SK-N-SH treated with all-trans-retinoic acid at 6 μM for 48 hours (cell line): Measurements from ENCODE around the gene FKBP2.

Source experiments
- CSDC2 ChIP-seq: fragments of 250-450 bp; sonication (Bioruptor Pico); IDR thresholded peaks from 2 replicates; pipeline ENCODE4 v1.5.0; 2020; ENCODE audit warnings: mild to moderate bottlenecking, moderate library complexity
- ISL1 ChIP-seq: fragments of 250-450 bp; sonication (Bioruptor Pico); IDR thresholded peaks from 2 replicates; pipeline ENCODE4 v2.1.2; 2022; ENCODE audit warnings: mild to moderate bottlenecking, moderate library complexity
- OSR1 ChIP-seq: fragments of 250-450 bp; sonication (Bioruptor Pico); IDR thresholded peaks from 2 replicates; pipeline ENCODE4 v1.8.0; 2022; ENCODE audit warnings: moderate library complexity, mild to moderate bottlenecking, inconsistent platforms
- TCF4 ChIP-seq: fragments of 250-450 bp; sonication (Bioruptor Pico); IDR thresholded peaks from 2 replicates; pipeline ENCODE4 v1.8.0; 2021; ENCODE audit warnings: mild to moderate bottlenecking, moderate library complexity, borderline replicate concordance
- TOX ChIP-seq: fragments of 250-450 bp; sonication (Bioruptor Pico); IDR thresholded peaks from 2 replicates; pipeline ENCODE4 v1.8.0; 2021; ENCODE audit warnings: mild to moderate bottlenecking, moderate library complexity, borderline replicate concordance
- ZC3H10 ChIP-seq: fragments of 250-450 bp; sonication (Bioruptor Pico); IDR thresholded peaks from 2 replicates; pipeline ENCODE4 v1.5.1; 2021; ENCODE audit warnings: mild to moderate bottlenecking, moderate library complexity
- ZFP3 ChIP-seq: fragments of 250-450 bp; sonication (Bioruptor Pico); IDR thresholded peaks from 2 replicates; pipeline ENCODE4 v1.5.0; 2020; ENCODE audit warnings: mild to moderate bottlenecking, moderate library complexity
- ZFP30 ChIP-seq: fragments of 450-650 bp; formaldehyde crosslinking; IDR thresholded peaks from 2 replicates; pipeline ENCODE4 v1.5.0; 2022; ENCODE audit warnings: mild to moderate bottlenecking, moderate library complexity
- ZNF565 ChIP-seq: fragments of 450-650 bp; formaldehyde crosslinking; conservative IDR thresholded peaks from 2 replicates; pipeline ENCODE4 v1.5.0; 2020; ENCODE audit warnings: low read depth, mild to moderate bottlenecking, moderate library complexity
- ZNF70 ChIP-seq: fragments of 450-650 bp; formaldehyde crosslinking; IDR thresholded peaks from 2 replicates; pipeline ENCODE4 v1.5.0; 2020; ENCODE audit warnings: mild to moderate bottlenecking, moderate library complexity
- TF ChIP-seq, protein P1 (sequence below): fragments of 250-450 bp; sonication (Bioruptor Pico); IDR thresholded peaks from 2 replicates; pipeline ENCODE4 v1.8.0; 2020; ENCODE audit warnings: mild to moderate bottlenecking, moderate library complexity, borderline replicate concordance
- TF ChIP-seq, protein P2 (sequence below): fragments of 250-450 bp; sonication (Bioruptor Pico); IDR thresholded peaks from 2 replicates; pipeline ENCODE4 v1.8.0; 2021; ENCODE audit warnings: low read depth, mild to moderate bottlenecking, moderate library complexity, borderline replicate concordance
- TF ChIP-seq, protein P3 (sequence below): fragments of 250-450 bp; sonication (Bioruptor Pico); IDR thresholded peaks from 2 replicates; pipeline ENCODE4 v1.5.1; 2020; ENCODE audit warnings: low read depth, mild to moderate bottlenecking, moderate library complexity

DNA sequence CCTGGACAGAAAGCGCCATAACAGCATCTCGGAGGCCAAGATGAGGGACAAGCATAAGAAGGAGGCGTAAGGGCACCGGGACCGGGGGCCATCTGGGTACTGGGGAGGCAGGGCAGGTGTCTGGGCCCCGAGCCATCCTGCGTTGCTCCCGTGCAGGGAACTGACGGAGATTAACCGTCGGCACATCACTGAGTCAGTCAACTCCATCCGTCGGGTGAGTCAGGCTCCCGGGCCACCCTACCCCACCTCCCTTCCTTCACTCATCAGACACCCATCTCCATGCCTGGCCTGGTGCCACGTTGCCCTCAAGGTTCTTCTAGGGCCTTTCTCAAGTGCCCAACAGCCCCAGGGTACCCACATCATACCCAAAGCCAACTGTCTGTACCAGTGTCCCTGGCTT lies 25.4 kb downstream of the FKBP2 start:
- TF ChIP-seq ZFP3 (no peak), ZFP30 (CRISPR knock-in tag) (no peak), ZNF70 (CRISPR knock-in tag) (no peak), TCF4 (no peak), ZNF565 (no peak), TOX (CRISPR knock-in tag) (no peak), CSDC2 (no peak), OSR1 (CRISPR knock-in tag) (no peak), ISL1 (CRISPR knock-in tag) (no peak), ZC3H10 (no peak)
- TF ChIP-seq, protein P1, sequence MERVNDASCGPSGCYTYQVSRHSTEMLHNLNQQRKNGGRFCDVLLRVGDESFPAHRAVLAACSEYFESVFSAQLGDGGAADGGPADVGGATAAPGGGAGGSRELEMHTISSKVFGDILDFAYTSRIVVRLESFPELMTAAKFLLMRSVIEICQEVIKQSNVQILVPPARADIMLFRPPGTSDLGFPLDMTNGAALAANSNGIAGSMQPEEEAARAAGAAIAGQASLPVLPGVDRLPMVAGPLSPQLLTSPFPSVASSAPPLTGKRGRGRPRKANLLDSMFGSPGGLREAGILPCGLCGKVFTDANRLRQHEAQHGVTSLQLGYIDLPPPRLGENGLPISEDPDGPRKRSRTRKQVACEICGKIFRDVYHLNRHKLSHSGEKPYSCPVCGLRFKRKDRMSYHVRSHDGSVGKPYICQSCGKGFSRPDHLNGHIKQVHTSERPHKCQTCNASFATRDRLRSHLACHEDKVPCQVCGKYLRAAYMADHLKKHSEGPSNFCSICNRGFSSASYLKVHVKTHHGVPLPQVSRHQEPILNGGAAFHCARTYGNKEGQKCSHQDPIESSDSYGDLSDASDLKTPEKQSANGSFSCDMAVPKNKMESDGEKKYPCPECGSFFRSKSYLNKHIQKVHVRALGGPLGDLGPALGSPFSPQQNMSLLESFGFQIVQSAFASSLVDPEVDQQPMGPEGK (CRISPR knock-in tag) = no peak
- TF ChIP-seq, protein P2, sequence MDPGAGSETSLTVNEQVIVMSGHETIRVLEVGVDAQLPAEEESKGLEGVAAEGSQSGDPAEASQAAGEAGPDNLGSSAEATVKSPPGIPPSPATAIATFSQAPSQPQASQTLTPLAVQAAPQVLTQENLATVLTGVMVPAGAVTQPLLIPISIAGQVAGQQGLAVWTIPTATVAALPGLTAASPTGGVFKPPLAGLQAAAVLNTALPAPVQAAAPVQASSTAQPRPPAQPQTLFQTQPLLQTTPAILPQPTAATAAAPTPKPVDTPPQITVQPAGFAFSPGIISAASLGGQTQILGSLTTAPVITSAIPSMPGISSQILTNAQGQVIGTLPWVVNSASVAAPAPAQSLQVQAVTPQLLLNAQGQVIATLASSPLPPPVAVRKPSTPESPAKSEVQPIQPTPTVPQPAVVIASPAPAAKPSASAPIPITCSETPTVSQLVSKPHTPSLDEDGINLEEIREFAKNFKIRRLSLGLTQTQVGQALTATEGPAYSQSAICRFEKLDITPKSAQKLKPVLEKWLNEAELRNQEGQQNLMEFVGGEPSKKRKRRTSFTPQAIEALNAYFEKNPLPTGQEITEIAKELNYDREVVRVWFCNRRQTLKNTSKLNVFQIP (CRISPR knock-in tag) = no peak
- TF ChIP-seq, protein P3, sequence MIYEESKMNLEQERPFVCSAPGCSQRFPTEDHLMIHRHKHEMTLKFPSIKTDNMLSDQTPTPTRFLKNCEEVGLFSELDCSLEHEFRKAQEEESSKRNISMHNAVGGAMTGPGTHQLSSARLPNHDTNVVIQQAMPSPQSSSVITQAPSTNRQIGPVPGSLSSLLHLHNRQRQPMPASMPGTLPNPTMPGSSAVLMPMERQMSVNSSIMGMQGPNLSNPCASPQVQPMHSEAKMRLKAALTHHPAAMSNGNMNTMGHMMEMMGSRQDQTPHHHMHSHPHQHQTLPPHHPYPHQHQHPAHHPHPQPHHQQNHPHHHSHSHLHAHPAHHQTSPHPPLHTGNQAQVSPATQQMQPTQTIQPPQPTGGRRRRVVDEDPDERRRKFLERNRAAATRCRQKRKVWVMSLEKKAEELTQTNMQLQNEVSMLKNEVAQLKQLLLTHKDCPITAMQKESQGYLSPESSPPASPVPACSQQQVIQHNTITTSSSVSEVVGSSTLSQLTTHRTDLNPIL (CRISPR knock-in tag) = no peak
